Fibroblast of skin of scalp (primary cell): Measurements from ENCODE around the gene SH3PXD2B.
"Not testable (repeated sequence)": the region's sequence is repeated elsewhere in the genome, so short reads cannot be mapped to it uniquely, and the experiment has no call there.

Source experiments
- DNase-seq: peaks from one replicate; pipeline ENCODE4 v3.0.0-alpha.2; 2013

SH3PXD2B gene

GRCh38 chr5:172485511-172486202 is 31.3 kb upstream of the SH3PXD2B start:
- DNase-seq = no peak

GRCh38 chr5:172484664-172485063 is 30.3 kb upstream of the SH3PXD2B start:
- DNase-seq = no peak

- DNase-seq = no peak
These were observed 28.1 kb upstream of the SH3PXD2B start for GRCh38 chr5:172482156-172483020.

- DNase-seq = peak; percentile 37
These were observed 26.9 kb upstream of the SH3PXD2B start for GRCh38 chr5:172481011-172481800.

- DNase-seq = no peak
These were observed 25.4 kb upstream of the SH3PXD2B start for GRCh38 chr5:172479784-172480115.

- DNase-seq = peak; percentile 91
These were observed 24.9 kb upstream of the SH3PXD2B start for GRCh38 chr5:172479034-172479783.

GRCh38 chr5:172478695-172479033 is 24.3 kb upstream of the SH3PXD2B start:
- DNase-seq = not testable (repeated sequence)

GRCh38 chr5:172478256-172478655 is 23.9 kb upstream of the SH3PXD2B start:
- no peak for DNase-seq

- DNase-seq = no peak
These were observed 23.1 kb upstream of the SH3PXD2B start for GRCh38 chr5:172477466-172477865.

- no peak for DNase-seq
These were observed 20.0 kb upstream of the SH3PXD2B start for GRCh38 chr5:172474293-172474692.

- no peak for DNase-seq
These were observed 19.1 kb upstream of the SH3PXD2B start for GRCh38 chr5:172473427-172473826.

GRCh38 chr5:172469697-172470096 is 15.4 kb upstream of the SH3PXD2B start:
- DNase-seq = no peak

GRCh38 chr5:172466062-172466461 is 11.7 kb upstream of the SH3PXD2B start:
- no peak for DNase-seq

- no peak for DNase-seq
These were observed 8.7 kb upstream of the SH3PXD2B start for GRCh38 chr5:172463031-172463430.

- DNase-seq = no peak
These were observed 5.4 kb upstream of the SH3PXD2B start for GRCh38 chr5:172459783-172460165.

GRCh38 chr5:172458976-172459782 is 4.9 kb upstream of the SH3PXD2B start:
- no peak for DNase-seq

- peak; percentile 15 for DNase-seq
These were observed 1.9 kb upstream of the SH3PXD2B start for GRCh38 chr5:172456076-172456722.

GRCh38 chr5:172455511-172456061 is 1.3 kb upstream of the SH3PXD2B start:
- peak; percentile 70 for DNase-seq

GRCh38 chr5:172455087-172455381 is 709 bp upstream of the SH3PXD2B start:
- DNase-seq = no peak

- DNase-seq = peak; percentile 56
These were observed 353 bp downstream of the SH3PXD2B start for GRCh38 chr5:172453986-172454357.
